Measurements from ENCODE around the gene COL6A6. TPM values are rescaled to one million over a fixed set of nuclear protein-coding genes. Genes with fewer than 3 reads are reported as not detected.

Gene COL6A6
- total and polyA plus RNA-seq, 2 donors (not counting 1 experiment from before 2014, with no cell fraction given), result not detected

- Histone ChIP-seq H4K20me1 (ENCODE audit: control insufficient read depth, insufficient read depth, low read length, poor library complexity, severe bottlenecking) (no peaks in the 10 kb centered on the region), H3K36me3 (replicated peaks in 1 of 2; ENCODE audit: control extremely low read depth in 1 of 2, control insufficient read depth in 1 of 2, extremely low read depth in 1 of 2, insufficient read depth in 2 of 2, low read length in 1 of 2) (no peaks in the 10 kb centered on the region), H3K9me3 (ENCODE audit: control extremely low read depth in 1 of 3, control insufficient read depth in 2 of 3, insufficient read depth in 1 of 3, low read length in 2 of 3) (peaks cover 0 to 1% (median 0%) of the 10 kb centered on the region in 3 donors), H2AFZ (ENCODE audit: insufficient read depth, low read depth, low read length, poor library complexity, severe bottlenecking) (no peak overlapping the region), H3K27ac (ENCODE audit: low read length in 2 of 2) (no peak overlapping the region), H3K79me2 (ENCODE audit: control insufficient read depth, insufficient read depth, low read length) (no peaks in the 10 kb centered on the region), H3K9ac (ENCODE audit: low read length) (no peak overlapping the region), H3K4me3 (ENCODE audit: control extremely low read depth in 1 of 5, extremely low read depth in 1 of 5, insufficient read depth in 1 of 5, low read depth in 2 of 5, low read length in 4 of 5) (no peak overlapping the region), H3K4me2 (replicated peaks; ENCODE audit: low read depth, low read length, poor library complexity, severe bottlenecking) (no peak overlapping the region), H3K27me3 (replicated peaks in 1 of 4; ENCODE audit: control extremely low read depth in 1 of 4, control insufficient read depth in 3 of 4, insufficient read depth in 4 of 4, low read length in 3 of 4) (no peaks in the 10 kb centered on the region), H3K4me1 (ENCODE audit: control insufficient read depth in 2 of 2, insufficient read depth in 2 of 2, low read length in 2 of 2) (no peaks in the 10 kb centered on the region)
- POLR2A ChIA-PET, result no interaction called here
- Mint-ChIP-seq H3K4me3 (no peak overlapping the region), H3K9me3 (ENCODE audit: insufficient read depth) (no peaks in the 10 kb centered on the region), H3K27ac (no peak overlapping the region), H3K4me1 (no peaks in the 10 kb centered on the region), H3K27me3 (peaks cover 16% of the 10 kb centered on the region)
- TF ChIP-seq EZH2 (IDR thresholded peaks at IDR 0.05; ENCODE audit: borderline replicate concordance, insufficient read depth, low read depth, low read length, poor library complexity, severe bottlenecking), result no peak
- no peak for DNase-seq
- no peak for ATAC-seq (ENCODE audit: low read depth)
- intact Hi-C loops (cut with micrococcal nuclease), result no loop called here
- WGBS (ENCODE audit: insufficient coverage), result 69% methylated on average over 6 of the region's 6 CpGs
- CTCF ChIA-PET, result no interaction called here
Observed at GRCh38 chr3:130509008-130509407, 8.0 kb upstream of the COL6A6 start.

- H3K4me2 ChIP-seq (replicated peaks; ENCODE audit: low read depth, low read length, poor library complexity, severe bottlenecking), result no peak overlapping the region
- no peaks in the 10 kb centered on the region for H4K20me1 ChIP-seq (ENCODE audit: control insufficient read depth, insufficient read depth, low read length, poor library complexity, severe bottlenecking)
- no peak overlapping the region for H3K9ac ChIP-seq (ENCODE audit: low read length)
- no peak overlapping the region for H3K4me3 Mint-ChIP-seq
- H3K4me3 ChIP-seq (ENCODE audit: control extremely low read depth in 1 of 5, extremely low read depth in 1 of 5, insufficient read depth in 1 of 5, low read depth in 2 of 5, low read length in 4 of 5), result no peak overlapping the region
- H3K4me1 ChIP-seq (ENCODE audit: control insufficient read depth in 2 of 2, insufficient read depth in 2 of 2, low read length in 2 of 2), result no peaks in the 10 kb centered on the region
- H3K27me3 Mint-ChIP-seq, result peaks cover 38% of the 10 kb centered on the region
- H3K79me2 ChIP-seq (ENCODE audit: control insufficient read depth, insufficient read depth, low read length), result no peaks in the 10 kb centered on the region
- H3K9me3 ChIP-seq (ENCODE audit: control extremely low read depth in 1 of 3, control insufficient read depth in 2 of 3, insufficient read depth in 1 of 3, low read length in 2 of 3), result peaks cover 0 to 7% (median 3%) of the 10 kb centered on the region in 3 donors
- ChIA-PET POLR2A (no interaction called here), CTCF (no interaction called here)
- no CpG with 5 or more reads among the region's 1 CpG for WGBS (ENCODE audit: insufficient coverage)
- DNase-seq (no peak), ATAC-seq (ENCODE audit: low read depth) (no peak)
- no peaks in the 10 kb centered on the region for H3K9me3 Mint-ChIP-seq (ENCODE audit: insufficient read depth)
- H3K36me3 ChIP-seq (replicated peaks in 1 of 2; ENCODE audit: control extremely low read depth in 1 of 2, control insufficient read depth in 1 of 2, extremely low read depth in 1 of 2, insufficient read depth in 2 of 2, low read length in 1 of 2), result no peaks in the 10 kb centered on the region
- no peak overlapping the region for H3K27ac Mint-ChIP-seq
- intact Hi-C loops (cut with micrococcal nuclease), result no loop called here
- H3K4me1 Mint-ChIP-seq, result no peaks in the 10 kb centered on the region
- H3K27ac ChIP-seq (ENCODE audit: low read length in 2 of 2), result no peak overlapping the region
- TF ChIP-seq CTCF (IDR thresholded peaks at IDR 0.05) (no peak), EZH2 (IDR thresholded peaks at IDR 0.05; ENCODE audit: borderline replicate concordance, insufficient read depth, low read depth, low read length, poor library complexity, severe bottlenecking) (no peak)
- no peak overlapping the region for H2AFZ ChIP-seq (ENCODE audit: insufficient read depth, low read depth, low read length, poor library complexity, severe bottlenecking)
- H3K27me3 ChIP-seq (replicated peaks in 1 of 4; ENCODE audit: control extremely low read depth in 1 of 4, control insufficient read depth in 3 of 4, insufficient read depth in 4 of 4, low read length in 3 of 4), result peaks cover 0 to 18% (median 9%) of the 10 kb centered on the region in 4 experiments
Observed at GRCh38 chr3:130514681-130515080, 2.3 kb upstream of the COL6A6 start.

All from B cell (primary cell).